IPS-20b (cell line): ENCODE measurements around the gene ATIC.

ENCODE experiments used
- H3K27ac ChIP-seq: one replicate; pipeline ENCODE4 v1.5.1; 2013; ENCODE audit warnings: low read length
- H3K27me3 ChIP-seq: 2 replicates; pipeline ENCODE4 v1.6.1; 2013; ENCODE audit warnings: mild to moderate bottlenecking, low read length, inconsistent platforms; ENCODE audit not compliant: insufficient read depth
- H3K36me3 ChIP-seq: 2 replicates; pipeline ENCODE4 v1.6.1; 2013; ENCODE audit warnings: low read depth, mild to moderate bottlenecking, inconsistent platforms, low read length, moderate library complexity; ENCODE audit not compliant: insufficient read depth
- H3K4me1 ChIP-seq: 2 replicates; pipeline ENCODE4 v1.6.1; 2013; ENCODE audit warnings: mild to moderate bottlenecking, control low read depth, inconsistent platforms, low read length, moderate library complexity; ENCODE audit not compliant: insufficient read depth
- H3K4me3 ChIP-seq: 2 replicates; pipeline ENCODE4 v1.5.1; 2013; ENCODE audit warnings: mild to moderate bottlenecking, low read length, inconsistent platforms
- H3K9ac ChIP-seq: 2 replicates; pipeline ENCODE4 v1.6.1; 2013; ENCODE audit warnings: low read depth, mild to moderate bottlenecking, inconsistent platforms, low read length, moderate library complexity
- H3K9me3 ChIP-seq: 2 replicates; pipeline ENCODE4 v1.6.1; 2013; ENCODE audit warnings: mild to moderate bottlenecking, low read depth, low read length, inconsistent platforms; ENCODE audit not compliant: insufficient read depth

ATIC gene

DNA sequence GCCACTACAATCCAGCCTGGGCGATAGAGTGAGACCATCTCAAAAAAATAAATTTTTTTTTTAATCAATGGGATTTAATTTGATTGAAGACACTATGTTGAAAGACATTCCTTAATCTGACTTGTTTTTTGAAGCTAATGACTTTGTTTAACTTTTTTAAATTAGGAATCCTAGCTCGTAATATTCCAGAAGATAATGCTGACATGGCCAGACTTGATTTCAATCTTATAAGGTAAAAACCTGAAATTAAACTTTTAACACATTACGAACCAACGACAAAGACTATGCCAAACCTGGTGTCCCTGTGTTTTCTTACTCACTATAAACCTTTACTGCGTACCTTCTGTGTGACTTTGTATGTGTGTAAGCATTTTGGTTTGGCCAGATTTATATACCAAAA is 7.6 kb downstream of the ATIC start:
- H3K4me3 ChIP-seq: no peak overlapping the region
- H3K36me3 ChIP-seq: peaks cover 96% of the 10 kb centered on the region
- H3K9ac ChIP-seq: no peak overlapping the region
- H3K4me1 ChIP-seq: no peaks in the 10 kb centered on the region
- no peaks in the 10 kb centered on the region for H3K27me3 ChIP-seq
- H3K9me3 ChIP-seq: no peaks in the 10 kb centered on the region
- no peak overlapping the region for H3K27ac ChIP-seq

DNA sequence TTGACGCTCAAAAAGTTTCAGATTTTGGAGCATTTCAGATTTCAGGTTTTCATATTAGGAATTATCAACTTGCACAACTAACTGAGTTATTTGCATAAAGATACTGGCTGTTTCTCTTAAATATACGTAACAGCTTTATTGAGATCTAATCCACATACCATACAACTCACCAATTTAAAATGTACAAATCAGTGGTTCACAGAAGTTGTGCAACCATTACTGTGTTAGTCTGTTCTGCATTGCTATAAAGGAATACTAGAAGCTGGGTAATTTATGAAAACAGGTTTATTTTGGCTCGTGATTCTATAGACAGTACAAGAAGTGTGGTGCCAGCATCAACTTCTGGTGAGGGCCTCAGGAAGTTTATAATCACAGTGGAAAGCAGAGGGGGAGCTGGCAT is 8.2 kb downstream of the ATIC start:
- Histone ChIP-seq H3K9me3 (no peaks in the 10 kb centered on the region), H3K27ac (no peak overlapping the region), H3K4me1 (no peaks in the 10 kb centered on the region), H3K36me3 (peaks cover 96% of the 10 kb centered on the region), H3K27me3 (no peaks in the 10 kb centered on the region), H3K9ac (no peak overlapping the region), H3K4me3 (no peak overlapping the region)

- H3K36me3 ChIP-seq: peaks cover 94% of the 10 kb centered on the region
- H3K9me3 ChIP-seq: no peaks in the 10 kb centered on the region
Measured at GRCh38 chr2:215320679-215321078, 8.8 kb downstream of the ATIC start.

DNA sequence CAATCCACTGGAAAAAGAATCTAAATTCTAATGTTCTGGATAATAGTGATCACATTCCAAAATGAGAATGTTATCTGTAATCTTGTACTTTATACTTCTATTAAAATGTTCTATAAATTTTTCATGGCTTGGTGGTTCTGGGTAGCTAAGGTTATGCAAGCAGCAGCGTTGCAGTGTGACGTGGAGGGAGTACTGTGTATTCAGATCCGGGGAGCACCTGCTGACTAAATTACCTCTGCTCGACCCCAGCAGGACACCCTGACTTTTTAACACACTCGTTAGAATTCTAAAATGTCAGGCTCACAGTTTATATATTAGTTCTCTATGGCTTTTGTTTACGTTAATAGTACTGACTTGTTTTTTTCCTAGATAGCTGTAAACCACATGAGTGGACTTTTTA is 13.0 kb downstream of the ATIC start:
- H3K27ac ChIP-seq: no peak overlapping the region
- no peaks in the 10 kb centered on the region for H3K4me1 ChIP-seq
- H3K27me3 ChIP-seq: no peaks in the 10 kb centered on the region
- no peak overlapping the region for H3K9ac ChIP-seq
- no peak overlapping the region for H3K4me3 ChIP-seq
- no peaks in the 10 kb centered on the region for H3K9me3 ChIP-seq
- H3K36me3 ChIP-seq: peaks cover 94% of the 10 kb centered on the region

More at GRCh38 chr2:215320679-215321078, 8.8 kb downstream of the ATIC start:
- Histone ChIP-seq H3K27ac (no peak overlapping the region), H3K4me3 (no peak overlapping the region), H3K9ac (no peak overlapping the region), H3K27me3 (no peaks in the 10 kb centered on the region), H3K4me1 (no peaks in the 10 kb centered on the region)

GRCh38 chr2:215328066-215328465 is 16.2 kb downstream of the ATIC start:
- Histone ChIP-seq H3K27ac (no peak overlapping the region), H3K36me3 (peaks cover 97% of the 10 kb centered on the region), H3K4me1 (no peaks in the 10 kb centered on the region), H3K27me3 (no peaks in the 10 kb centered on the region), H3K9me3 (no peaks in the 10 kb centered on the region), H3K9ac (no peak overlapping the region), H3K4me3 (no peak overlapping the region)

GRCh38 chr2:215332872-215333595 is 21.2 kb downstream of the ATIC start:
- peaks cover 99% of the 10 kb centered on the region for H3K36me3 ChIP-seq
- H3K27me3 ChIP-seq: no peaks in the 10 kb centered on the region
- no peak overlapping the region for H3K4me3 ChIP-seq
- H3K9ac ChIP-seq: no peak overlapping the region
- no peaks in the 10 kb centered on the region for H3K4me1 ChIP-seq
- H3K27ac ChIP-seq: no peak overlapping the region
- no peaks in the 10 kb centered on the region for H3K9me3 ChIP-seq

- Histone ChIP-seq H3K27ac (no peak overlapping the region), H3K27me3 (no peaks in the 10 kb centered on the region), H3K9ac (no peak overlapping the region), H3K4me1 (no peaks in the 10 kb centered on the region), H3K36me3 (peaks cover 97% of the 10 kb centered on the region), H3K4me3 (no peak overlapping the region), H3K9me3 (no peaks in the 10 kb centered on the region)
Measured at GRCh38 chr2:215338883-215339679, 27.2 kb downstream of the ATIC start.

DNA sequence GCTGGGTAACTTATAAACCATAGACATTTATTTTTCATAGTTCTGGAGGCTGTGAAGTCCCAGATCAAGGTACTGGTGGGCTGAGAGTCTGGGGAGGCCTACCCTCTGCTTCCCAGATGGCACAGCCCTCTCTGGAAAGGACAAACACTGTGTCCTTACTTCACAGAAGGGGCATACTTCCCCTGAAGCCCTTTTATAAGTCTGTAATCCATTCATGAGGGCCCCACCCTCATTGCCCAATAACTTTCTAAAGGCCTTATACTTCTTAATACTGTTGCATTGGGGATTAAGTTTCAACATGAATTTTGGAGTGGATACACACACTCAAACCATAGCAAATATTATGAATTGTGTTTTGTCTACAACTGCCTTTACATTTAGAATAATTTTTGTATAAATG is 36.0 kb downstream of the ATIC start:
- Histone ChIP-seq H3K9me3 (no peaks in the 10 kb centered on the region), H3K36me3 (peaks cover 89% of the 10 kb centered on the region), H3K9ac (no peak overlapping the region), H3K4me3 (no peak overlapping the region), H3K27ac (no peak overlapping the region), H3K27me3 (no peaks in the 10 kb centered on the region), H3K4me1 (no peaks in the 10 kb centered on the region)

DNA sequence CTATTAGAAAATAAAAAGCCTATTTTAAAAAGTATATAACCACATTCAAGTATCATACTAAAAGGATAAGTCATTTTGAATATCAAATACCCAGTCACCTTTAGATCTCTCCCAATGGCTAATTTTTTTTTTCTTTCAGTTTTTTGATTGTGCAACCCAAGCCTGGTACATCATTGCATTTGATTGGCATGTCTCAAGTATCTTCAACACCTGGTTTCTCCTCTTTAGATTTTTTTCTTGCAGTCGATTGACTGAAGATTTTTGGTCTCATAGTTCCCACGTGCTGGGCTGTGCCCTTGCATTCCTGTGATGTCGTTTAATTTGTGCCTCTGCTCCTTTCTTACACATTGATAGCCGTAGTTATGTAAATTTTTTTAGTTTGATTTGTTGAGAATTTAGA is 40.7 kb downstream of the ATIC start:
- no peaks in the 10 kb centered on the region for H3K27me3 ChIP-seq
- H3K27ac ChIP-seq: no peak overlapping the region
- peaks cover 48% of the 10 kb centered on the region for H3K36me3 ChIP-seq
- no peaks in the 10 kb centered on the region for H3K9me3 ChIP-seq
- no peak overlapping the region for H3K9ac ChIP-seq
- H3K4me1 ChIP-seq: no peaks in the 10 kb centered on the region
- H3K4me3 ChIP-seq: no peak overlapping the region

GRCh38 chr2:215354771-215355695 is 43.2 kb downstream of the ATIC start:
- Histone ChIP-seq H3K27me3 (no peaks in the 10 kb centered on the region), H3K4me1 (no peaks in the 10 kb centered on the region), H3K36me3 (peaks cover 36% of the 10 kb centered on the region), H3K9me3 (no peaks in the 10 kb centered on the region), H3K4me3 (no peak overlapping the region), H3K9ac (no peak overlapping the region), H3K27ac (no peak overlapping the region)

GRCh38 chr2:215355801-215356200 is 43.9 kb downstream of the ATIC start:
- no peak overlapping the region for H3K9ac ChIP-seq
- no peaks in the 10 kb centered on the region for H3K4me1 ChIP-seq
- no peaks in the 10 kb centered on the region for H3K9me3 ChIP-seq
- peaks cover 36% of the 10 kb centered on the region for H3K36me3 ChIP-seq
- H3K27ac ChIP-seq: no peak overlapping the region
- no peaks in the 10 kb centered on the region for H3K27me3 ChIP-seq
- no peak overlapping the region for H3K4me3 ChIP-seq
